DND-41 (cell line): Measurements from ENCODE around the gene RABGGTA.

Experiments
- ATAC-seq: fragments of 200-7000 bp; cut with Tn5 transposase; 3 replicates; pipeline ENCODE4 v1.9.1; 2021; ENCODE audit warnings: low read depth; ENCODE audit not compliant: insufficient read depth
- DNase-seq: peaks from one replicate; pipeline ENCODE4 v3.0.0-alpha.2; 2020
- H2AFZ ChIP-seq: 2 replicates; pipeline ENCODE4 v1.6.0; 2012; ENCODE audit warnings: low read depth, low read length
- H3K27ac ChIP-seq: 2 replicates; pipeline ENCODE4 v1.5.1; 2012; ENCODE audit warnings: low read length, inconsistent platforms
- H3K27me3 ChIP-seq: fragments of 200-600 bp; sonication (generic); 2 replicates; pipeline ENCODE4 v1.6.0; 2012; ENCODE audit warnings: low read length, mild to moderate bottlenecking, inconsistent platforms; ENCODE audit not compliant: insufficient read depth, poor library complexity
- H3K36me3 ChIP-seq: 2 replicates; pipeline ENCODE4 v1.5.1; 2012; ENCODE audit warnings: low read length, inconsistent platforms; ENCODE audit not compliant: insufficient read depth
- H3K4me1 ChIP-seq: 2 replicates; pipeline ENCODE4 v1.5.1; 2012; ENCODE audit warnings: mild to moderate bottlenecking, low read length; ENCODE audit not compliant: insufficient read depth
- H3K4me2 ChIP-seq: 2 replicates; pipeline ENCODE4 v1.6.0; 2012; ENCODE audit warnings: mild to moderate bottlenecking, moderate library complexity, low read length, inconsistent platforms; ENCODE audit not compliant: insufficient read depth
- H3K4me3 ChIP-seq, 2 experiments: fragments of 200-600 bp in 1 of 2; shearing (Covaris generic) in 1 of 2; 2 replicates each; pipeline ENCODE4 v1.5.1; 2012 to 2016; ENCODE audit warnings: inconsistent platforms in 2 of 2, low read length in 2 of 2, mild to moderate bottlenecking in 2 of 2, low read depth in 1 of 2, moderate library complexity in 1 of 2
- H3K79me2 ChIP-seq: 2 replicates; pipeline ENCODE4 v1.6.0; 2012; ENCODE audit warnings: low read length, inconsistent platforms; ENCODE audit not compliant: insufficient read depth
- H3K9ac ChIP-seq: 2 replicates; pipeline ENCODE4 v1.6.0; 2012; ENCODE audit warnings: low read depth, mild to moderate bottlenecking, inconsistent platforms, low read length, moderate library complexity
- H3K9me3 ChIP-seq: 2 replicates; pipeline ENCODE4 v1.5.1; 2012; ENCODE audit warnings: low read length, moderate library complexity, mild to moderate bottlenecking, inconsistent platforms; ENCODE audit not compliant: insufficient read depth, severe bottlenecking
- H4K20me1 ChIP-seq: 2 replicates; pipeline ENCODE4 v1.6.0; 2012; ENCODE audit warnings: low read length; ENCODE audit not compliant: insufficient read depth
- CTCF ChIP-seq: IDR thresholded peaks from 2 replicates; pipeline ENCODE4 v1.5.1; 2012; ENCODE audit warnings: borderline replicate concordance, low read length, moderate library complexity, mild to moderate bottlenecking; ENCODE audit not compliant: poor library complexity, severe bottlenecking; ENCODE audit errors: extremely low read depth
- EZH2 ChIP-seq: IDR thresholded peaks from 3 replicates; pipeline ENCODE4 v1.6.1; 2012; ENCODE audit warnings: borderline replicate concordance, low read depth, mild to moderate bottlenecking, moderate library complexity, low read length, inconsistent platforms; ENCODE audit not compliant: severe bottlenecking

RABGGTA gene

GRCh38 chr14:24262821-24263733 lies 8.3 kb downstream of the RABGGTA start, which contains the start of gene TGM1:
Gene TGM1, minus strand, starts transcription at chr14:24263177. Its CDS starts 825 bp downstream, at chr14:24262352.
- no peak within 1 kb of the TSS for H3K4me2 ChIP-seq
- no peak for DNase-seq

GRCh38 chr14:24261969-24262327 lies 9.4 kb downstream of the RABGGTA start:
- no peak for DNase-seq

More at GRCh38 chr14:24262821-24263733, 8.3 kb downstream of the RABGGTA start, which contains the start of gene TGM1:
- H2AFZ ChIP-seq, result no peak within 1 kb of the TSS
- H3K27ac ChIP-seq, result no peak within 1 kb of the TSS
- TF ChIP-seq CTCF, result no peak
- TF ChIP-seq EZH2, result no peak
- no peaks in the 10 kb centered on the region for H3K27me3 ChIP-seq
- H3K9me3 ChIP-seq, result no peaks in the 10 kb centered on the region
- no peak within 1 kb of the TSS for H3K9ac ChIP-seq
- peaks cover 14% of the 10 kb centered on the region; the same call in 1 of the 2 replicates for H3K36me3 ChIP-seq
- no peaks in the 10 kb centered on the region for H3K4me1 ChIP-seq
- no peak for ATAC-seq
- no peak within 1 kb of the TSS for H3K4me3 ChIP-seq
- H3K79me2 ChIP-seq, result no peaks in the 10 kb centered on the region
- no peaks in the 10 kb centered on the region for H4K20me1 ChIP-seq

GRCh38 chr14:24261256-24261968 lies 10.0 kb downstream of the RABGGTA start:
- DNase-seq (no peak), ATAC-seq (no peak)
- Histone ChIP-seq H3K4me1 (no peaks in the 10 kb centered on the region), H3K9me3 (no peaks in the 10 kb centered on the region), H3K36me3 (peaks cover 2% of the 10 kb centered on the region; the same call in 1 of the 2 replicates), H3K79me2 (no peaks in the 10 kb centered on the region), H2AFZ (no peak overlapping the region), H3K27me3 (no peaks in the 10 kb centered on the region), H3K4me2 (no peak overlapping the region), H4K20me1 (no peaks in the 10 kb centered on the region), H3K9ac (no peak overlapping the region), H3K4me3 (no peak overlapping the region), H3K27ac (no peak overlapping the region)
- TF ChIP-seq EZH2, result no peak
- no peak for TF ChIP-seq CTCF

More at GRCh38 chr14:24261969-24262327, 9.4 kb downstream of the RABGGTA start:
- H3K79me2 ChIP-seq, result no peaks in the 10 kb centered on the region
- peaks cover 8% of the 10 kb centered on the region; the same call in 1 of the 2 replicates for H3K36me3 ChIP-seq
- no peak for TF ChIP-seq EZH2
- no peak for TF ChIP-seq CTCF
- H3K4me3 ChIP-seq, result no peak overlapping the region
- no peaks in the 10 kb centered on the region for H3K9me3 ChIP-seq
- H3K4me2 ChIP-seq, result no peak overlapping the region
- H4K20me1 ChIP-seq, result no peaks in the 10 kb centered on the region
- ATAC-seq, result no peak
- H2AFZ ChIP-seq, result no peak overlapping the region
- H3K4me1 ChIP-seq, result no peaks in the 10 kb centered on the region
- H3K27ac ChIP-seq, result no peak overlapping the region
- no peak overlapping the region for H3K9ac ChIP-seq
- H3K27me3 ChIP-seq, result no peaks in the 10 kb centered on the region
